ENCODE measurements around the gene MEPE. TPM values are rescaled to one million over a fixed set of nuclear protein-coding genes. Genes with fewer than 3 reads are reported as not detected.
A peak's percentile ranks its signal among the peaks of the same experiment; 100 is the strongest.

MEPE gene
- polyA plus RNA-seq, 5 donors, result 0.15 to 0.90 (median 0.49) TPM

GRCh38 chr4:87843936-87844335 lies 11.2 kb downstream of the MEPE start:
- no peak for DNase-seq

- DNase-seq, result no peak
These were observed 11.7 kb downstream of the MEPE start for GRCh38 chr4:87844452-87844851.

GRCh38 chr4:87846226-87846625 lies 13.5 kb downstream of the MEPE start:
- no peak for DNase-seq

GRCh38 chr4:87848622-87849351 lies 16.0 kb downstream of the MEPE start:
- peak; percentile 37 to 51 for DNase-seq

- no peak for DNase-seq
These were observed 16.8 kb downstream of the MEPE start for GRCh38 chr4:87849612-87850011.

- no peak for DNase-seq
These were observed 18.6 kb downstream of the MEPE start for GRCh38 chr4:87851332-87851731.

GRCh38 chr4:87851953-87852352 lies 19.2 kb downstream of the MEPE start:
- DNase-seq, result no peak

- peak; percentile 13 to 50 for DNase-seq
These were observed 20.3 kb downstream of the MEPE start for GRCh38 chr4:87853108-87853507.

- DNase-seq, result no peak
These were observed 21.1 kb downstream of the MEPE start for GRCh38 chr4:87853891-87854290.

- no peak for DNase-seq
These were observed 22.8 kb downstream of the MEPE start for GRCh38 chr4:87855559-87855958.

GRCh38 chr4:87856816-87857215 lies 24.0 kb downstream of the MEPE start:
- DNase-seq, result no peak

GRCh38 chr4:87857789-87858188 lies 25.0 kb downstream of the MEPE start:
- no peak for DNase-seq

- DNase-seq, result no peak
These were observed 29.5 kb downstream of the MEPE start for GRCh38 chr4:87862236-87862635.

GRCh38 chr4:87863486-87863885 lies 30.7 kb downstream of the MEPE start:
- DNase-seq, result no peak

- no peak for DNase-seq
These were observed 31.6 kb downstream of the MEPE start for GRCh38 chr4:87864321-87864720.

- no peak for DNase-seq
These were observed 32.5 kb downstream of the MEPE start for GRCh38 chr4:87865288-87865687.

GRCh38 chr4:87865960-87866598 lies 33.3 kb downstream of the MEPE start:
- no peak for DNase-seq

GRCh38 chr4:87868522-87868921 lies 35.8 kb downstream of the MEPE start:
- DNase-seq, result no peak

GRCh38 chr4:87872028-87872427 lies 39.3 kb downstream of the MEPE start:
- no peak for DNase-seq

GRCh38 chr4:87875191-87875590 lies 42.4 kb downstream of the MEPE start:
- no peak for DNase-seq

- DNase-seq, result no peak
These were observed 47.3 kb downstream of the MEPE start for GRCh38 chr4:87880106-87880505.

GRCh38 chr4:87881115-87881514 lies 48.3 kb downstream of the MEPE start:
- no peak for DNase-seq

- no peak for DNase-seq
These were observed 49.6 kb downstream of the MEPE start for GRCh38 chr4:87882321-87882720.

GRCh38 chr4:87882861-87883260 lies 50.1 kb downstream of the MEPE start:
- no peak for DNase-seq

Data from right lung (tissue), 5 donors.